A549 (cell line): ENCODE measurements around the gene LRRC37A. TPM values are rescaled to one million over a fixed set of nuclear protein-coding genes. Genes with fewer than 3 reads are reported as not detected.
"Not testable (repeated sequence)": the region's sequence is repeated elsewhere in the genome, so short reads cannot be mapped to it uniquely, and the experiment has no call there.

Source experiments
- ATAC-seq, 2 experiments: fragments of 200-7000 bp in 1 of 2; fragments of >200 bp in 1 of 2; cut with Nextera tagmentation in 1 of 2; cut with Tn5 transposase in 1 of 2; 3 replicates each; pipeline versions ENCODE4 v1.8.0 to v1.9.1; 2018 to 2020; ENCODE audit warnings: mild to moderate bottlenecking in 1 of 2, moderate library complexity in 1 of 2
- CTCF ChIA-PET: fragments of 300-600 bp; sonication (Branson Sonifier 250); formaldehyde crosslinking; extraction: SDS; loops from one replicate; lab custom pipeline; 2021; ENCODE audit warnings: antibody characterized with exemption, inconsistent platforms; lab: Yijun Ruan, JAX
- POLR2A ChIA-PET: fragments of 350-600 bp; formaldehyde crosslinking; extraction: SDS; loops from one replicate; lab custom pipeline; 2021; ENCODE audit warnings: antibody characterized with exemption, inconsistent platforms; lab: Yijun Ruan, JAX
- DNase-seq, 2 experiments: peaks; one replicate each; pipeline versions ENCODE4 v3.0.0 to v3.0.0-alpha.2; 2011 to 2016; ENCODE audit warnings: low read depth in 1 of 2, low spot score in 1 of 2
- FAIRE-seq: peaks from 2 replicates; lab custom pipeline; 2011; peaks lifted over from hg19 to GRCh38; lab: Jason Lieb, UNC
- H3K27ac ChIP-seq, 2 experiments: fragments of >200 bp; sonication (Bioruptor Twin); formaldehyde crosslinking; 3 replicates each; pipeline ENCODE4 v1.5.1; 2016 to 2017
- H3K4me1 ChIP-seq: fragments of >200 bp; sonication (Bioruptor Twin); formaldehyde crosslinking; 3 replicates; pipeline ENCODE4 v1.6.1; 2016
- H3K4me2 ChIP-seq: fragments of >200 bp; sonication (Bioruptor Twin); formaldehyde crosslinking; 3 replicates; pipeline ENCODE4 v1.6.1; 2016
- H3K4me3 ChIP-seq: fragments of >200 bp; sonication (Bioruptor Twin); formaldehyde crosslinking; 3 replicates; pipeline ENCODE4 v1.5.1; 2016
- H3K9me3 ChIP-seq: fragments of >200 bp; sonication (Bioruptor Twin); formaldehyde crosslinking; 3 replicates; pipeline ENCODE4 v1.6.1; 2016
- CBX2 ChIP-seq: fragments of 200-600 bp; sonication (generic); IDR thresholded peaks from 2 replicates; pipeline ENCODE4 v1.6.1; 2016; ENCODE audit warnings: low read depth, mild to moderate bottlenecking, borderline replicate concordance
- CTCF ChIP-seq: fragments of >200 bp; sonication (Bioruptor Twin); formaldehyde crosslinking; IDR thresholded peaks from 3 replicates; pipeline ENCODE4 v1.5.1; 2016
- E2F6 ChIP-seq: IDR thresholded peaks from 2 replicates; pipeline ENCODE4 v1.6.1; 2012; ENCODE audit warnings: low read depth, borderline replicate concordance
- FOSB ChIP-seq: fragments of 250-450 bp; sonication (Bioruptor Pico); IDR thresholded peaks from 2 replicates; pipeline ENCODE4 v1.5.0; 2020; ENCODE audit warnings: mild to moderate bottlenecking, moderate library complexity
- FOSL2 ChIP-seq, 2 experiments: fragments of 450-650 bp in 1 of 2; fragments of >200 bp in 1 of 2; sonication (Bioruptor Twin) in 1 of 2; formaldehyde crosslinking; IDR thresholded peaks; 2 replicates each; pipeline versions ENCODE4 v1.5.0 to v1.6.1; 2016 to 2020; ENCODE audit warnings: mild to moderate bottlenecking in 1 of 2, moderate library complexity in 1 of 2
- HEYL ChIP-seq: fragments of 250-450 bp; sonication (Bioruptor Pico); IDR thresholded peaks from 2 replicates; pipeline ENCODE4 v1.8.0; 2021; ENCODE audit warnings: mild to moderate bottlenecking, moderate library complexity
- MAX ChIP-seq: IDR thresholded peaks from 2 replicates; pipeline ENCODE4 v1.6.1; 2012
- POLR2AphosphoS2 ChIP-seq: conservative IDR thresholded peaks from 2 replicates; pipeline ENCODE4 v1.6.1; 2012; ENCODE audit warnings: low read length, improper control_type of control experiment, inconsistent platforms
- RAD21 ChIP-seq, 2 experiments: fragments of >200 bp in 1 of 2; sonication (Bioruptor Twin) in 1 of 2; formaldehyde crosslinking in 1 of 2; IDR thresholded peaks in 1 of 2; conservative IDR thresholded peaks in 1 of 2; 2 replicates in 1 of 2; 3 replicates in 1 of 2; pipeline ENCODE4 v1.6.1; 2012 to 2018; ENCODE audit warnings: inconsistent platforms in 1 of 2
- RFX5 ChIP-seq: fragments of 450-650 bp; IDR thresholded peaks from 2 replicates; pipeline ENCODE4 v1.7.1; 2014; ENCODE audit warnings: antibody characterized with exemption, mild to moderate bottlenecking, moderate library complexity
- RNF2 ChIP-seq: fragments of 200-600 bp; sonication (generic); IDR thresholded peaks from 2 replicates; pipeline ENCODE4 v1.6.1; 2016; ENCODE audit warnings: low read depth, mild to moderate bottlenecking, antibody characterized with exemption, moderate library complexity, borderline replicate concordance
- SMC3 ChIP-seq: fragments of >200 bp; sonication (Bioruptor Twin); formaldehyde crosslinking; IDR thresholded peaks from 3 replicates; pipeline ENCODE4 v1.6.1; 2018; ENCODE audit warnings: inconsistent platforms
- ZNF302 ChIP-seq: fragments of 250-450 bp; sonication (Bioruptor Pico); IDR thresholded peaks from 2 replicates; pipeline ENCODE4 v1.9.0; 2021; ENCODE audit warnings: inconsistent platforms, mild to moderate bottlenecking, moderate library complexity
- WGBS: methylation state at CpG from one replicate; pipeline ENCODE4 v1.1.6; 2017; ENCODE audit errors: missing lambda C conversion rate; 5-methylcytosine and 5-hydroxymethylcytosine counted together
- polyA plus RNA-seq, 4 experiments: library from polyadenylated mRNA; depleted of rRNA in 3 of 4; stranded (reverse); fragments of >200 nt; fragmentation: RNase III in 1 of 4; extraction: RNeasy Plus Mini Kit Qiagen cat#74134 plus additional on column Dnase treatment in 1 of 4; gene quantifications; 2 replicates in 3 of 4; 3 replicates in 1 of 4; pipeline ENCODE4 v1.2.3, GENCODE V29; 2011 to 2017

Gene LRRC37A
- polyA plus RNA-seq, 2 of the 4 experiments (the other 2 are of a cell fraction): 0.36 to 2.4 TPM

GRCh38 chr17:46259845-46260661 lies 34.9 kb upstream of the LRRC37A start:
- Histone ChIP-seq H3K4me1 (peaks cover 12% of the 10 kb centered on the region; the same call in 2 of the 3 replicates), H3K4me2 (peak overlapping the region; percentile 67), H3K4me3 (peak overlapping the region; percentile 29), H3K27ac (peak overlapping the region; percentile 61 to 81)
- TF ChIP-seq RAD21 (conservative IDR thresholded peaks at IDR 0.05 in 1 of 2, IDR thresholded peaks at IDR 0.05 in 1 of 2): 0 out of 5 replicates have a peak, but pooled peaks of 1 of the 2 experiments have one; percentile 19
- TF ChIP-seq E2F6: peak; percentile 60; the same call in 1 of the 2 replicates
- TF ChIP-seq CTCF: peak; percentile 33; the same call in 2 of the 3 replicates
- TF ChIP-seq MAX: peak; percentile 69
- TF ChIP-seq SMC3: 0 out of 3 replicates have a peak, but pooled peaks have one; percentile 15
- 34% methylated on average over 22 of the region's 62 CpGs for WGBS
- peak; percentile 85 for ATAC-seq
- CTCF ChIA-PET: interaction anchor here (0.6 to 20.4 kb wide), 4 partner anchors 27 to 867 kb away, joined by 3 to 169 read pairs (median 3); no protein-coding TSS in a partner anchor
- POLR2A ChIA-PET: interaction anchor here (0.7 to 0.8 kb wide), 2 partner anchors 674 to 1327 kb away, joined by 5 to 10 read pairs; no protein-coding TSS in a partner anchor
- not testable (repeated sequence) for H3K9me3 ChIP-seq
- peak in 1 of 2 experiments; percentile 50 for DNase-seq
- peak; percentile 7 for FAIRE-seq

- Histone ChIP-seq H3K4me3 (no peak overlapping the region), H3K27ac (no peak overlapping the region), H3K4me1 (peaks cover 16% of the 10 kb centered on the region; the same call in 2 of the 3 replicates), H3K4me2 (no peak overlapping the region), H3K9me3 (no peaks in the 10 kb centered on the region)
- WGBS: 95% methylated on average over 8 of the region's 8 CpGs
- DNase-seq: no peak
- TF ChIP-seq RNF2: no peak
- TF ChIP-seq RFX5: no peak
- no peak for TF ChIP-seq CTCF
- TF ChIP-seq ZNF302 (CRISPR knock-in tag): no peak
- POLR2A ChIA-PET: no interaction called here
- FAIRE-seq: no peak
- ATAC-seq: no peak
- CTCF ChIA-PET: interaction anchor here (0.7 to 20.4 kb wide), 7 partner anchors 9 to 677 kb away, joined by 3 to 169 read pairs (median 9); partner anchors contain the start of gene KANSL1
Measured at GRCh38 chr17:46262271-46262670, 32.7 kb upstream of the LRRC37A start.

- no peaks in the 10 kb centered on the region for H3K9me3 ChIP-seq
- ChIA-PET CTCF (interaction anchor here (1.0 to 20.4 kb wide), 7 partner anchors 8 to 678 kb away, joined by 3 to 169 read pairs (median 5); no protein-coding TSS in a partner anchor), POLR2A (no interaction called here)
- 0 out of 3 replicates have a peak overlapping the region, but pooled peaks have one; percentile 0 for H3K4me2 ChIP-seq
- H3K4me1 ChIP-seq: peaks cover 20% of the 10 kb centered on the region; the same call in 2 of the 3 replicates
- DNase-seq (peak; percentile 56 to 64), FAIRE-seq (peak; percentile 54), ATAC-seq (no peak)
- WGBS: 33% methylated on average over 3 of the region's 3 CpGs
- no peak overlapping the region for H3K4me3 ChIP-seq
- no peak overlapping the region for H3K27ac ChIP-seq
- TF ChIP-seq CBX2: no peak
- TF ChIP-seq POLR2AphosphoS2: no peak
- no peak for TF ChIP-seq FOSL2 (IDR thresholded peaks at IDR 0.05)
- TF ChIP-seq FOSL2 (CRISPR knock-in tag; IDR thresholded peaks at IDR 0.05): peak; percentile 64
- TF ChIP-seq FOSB (CRISPR knock-in tag): no peak
- 0 out of 2 replicates have a peak, but pooled peaks have one; percentile 29 for TF ChIP-seq HEYL (CRISPR knock-in tag)
Measured at GRCh38 chr17:46264456-46265198, 30.3 kb upstream of the LRRC37A start.
